ENCODE data around the gene KCNJ6. TPM values are rescaled to one million over a fixed set of nuclear protein-coding genes. Genes with fewer than 3 reads are reported as not detected.
A peak's percentile ranks its signal among the peaks of the same experiment; 100 is the strongest.

Gene KCNJ6
- total RNA-seq, 1 donor from 2014 or later, result 0.52 TPM

GRCh38 chr21:37619464-37619974 is 296.7 kb downstream of the KCNJ6 start:
- H3K27ac ChIP-seq (ENCODE audit: low read depth, low read length), result no peak overlapping the region
- H3K4me1 ChIP-seq (ENCODE audit: control insufficient read depth in 3 of 3, insufficient read depth in 3 of 3, low read length in 3 of 3), result peaks cover 10 to 12% (median 11%) of the 10 kb centered on the region in 3 donors
- no peaks in the 10 kb centered on the region for H3K27me3 ChIP-seq (ENCODE audit: control insufficient read depth in 3 of 3, insufficient read depth in 3 of 3, low read length in 3 of 3)
- H3K9me3 ChIP-seq (ENCODE audit: control insufficient read depth in 3 of 3, low read length in 3 of 3), result no peaks in the 10 kb centered on the region
- no peak overlapping the region for H3K9ac ChIP-seq (ENCODE audit: low read depth in 1 of 3, low read length in 3 of 3)
- no peaks in the 10 kb centered on the region for H3K36me3 ChIP-seq (ENCODE audit: control insufficient read depth in 3 of 3, insufficient read depth in 3 of 3, low read length in 3 of 3)
- H3K4me3 ChIP-seq (ENCODE audit: low read length in 3 of 3), result no peak overlapping the region

GRCh38 chr21:37618081-37618480 is 298.2 kb downstream of the KCNJ6 start:
- no peaks in the 10 kb centered on the region for H3K27me3 ChIP-seq (ENCODE audit: control insufficient read depth in 3 of 3, insufficient read depth in 3 of 3, low read length in 3 of 3)
- no peak overlapping the region for H3K9ac ChIP-seq (ENCODE audit: low read depth in 1 of 3, low read length in 3 of 3)
- H3K36me3 ChIP-seq (ENCODE audit: control insufficient read depth in 3 of 3, insufficient read depth in 3 of 3, low read length in 3 of 3), result no peaks in the 10 kb centered on the region
- peaks cover 0 to 2% (median 0%) of the 10 kb centered on the region in 3 donors for H3K9me3 ChIP-seq (ENCODE audit: control insufficient read depth in 3 of 3, low read length in 3 of 3)
- no peak overlapping the region for H3K27ac ChIP-seq (ENCODE audit: low read depth, low read length)
- peaks cover 6 to 7% (median 6%) of the 10 kb centered on the region in 3 donors for H3K4me1 ChIP-seq (ENCODE audit: control insufficient read depth in 3 of 3, insufficient read depth in 3 of 3, low read length in 3 of 3)
- no peak overlapping the region for H3K4me3 ChIP-seq (ENCODE audit: low read length in 3 of 3)

DNA sequence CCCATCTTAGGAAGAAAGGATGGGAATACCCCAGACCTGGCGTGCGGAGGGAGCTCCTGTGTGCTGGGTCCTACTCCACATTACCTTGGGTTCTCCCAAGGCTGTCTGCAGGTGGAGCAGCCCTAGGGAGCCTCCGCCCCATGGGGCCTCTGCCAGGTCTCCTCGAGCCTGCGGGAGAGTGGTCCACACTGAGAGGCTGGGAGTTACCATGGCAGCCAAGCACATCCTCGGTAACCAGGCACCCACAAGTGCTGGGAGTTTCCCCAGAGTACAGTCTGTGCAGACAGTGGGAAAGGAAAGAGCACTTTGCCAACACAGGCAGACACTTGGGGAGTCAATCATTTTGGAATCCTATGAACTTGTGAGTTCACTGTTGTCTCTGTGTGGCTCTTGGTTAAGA is 300.3 kb downstream of the KCNJ6 start:
- no peak overlapping the region for H3K9ac ChIP-seq (ENCODE audit: low read depth in 1 of 3, low read length in 3 of 3)
- no peak overlapping the region for H3K4me3 ChIP-seq (ENCODE audit: low read length in 3 of 3)
- H3K27me3 ChIP-seq (ENCODE audit: control insufficient read depth in 3 of 3, insufficient read depth in 3 of 3, low read length in 3 of 3), result no peaks in the 10 kb centered on the region
- no peak overlapping the region for H3K27ac ChIP-seq (ENCODE audit: low read depth, low read length)
- H3K9me3 ChIP-seq (ENCODE audit: control insufficient read depth in 3 of 3, low read length in 3 of 3), result peaks cover 0 to 2% (median 0%) of the 10 kb centered on the region in 3 donors
- H3K4me1 ChIP-seq (ENCODE audit: control insufficient read depth in 3 of 3, insufficient read depth in 3 of 3, low read length in 3 of 3), result no peaks in the 10 kb centered on the region
- H3K36me3 ChIP-seq (ENCODE audit: control insufficient read depth in 3 of 3, insufficient read depth in 3 of 3, low read length in 3 of 3), result no peaks in the 10 kb centered on the region

GRCh38 chr21:37614351-37614875 is 301.8 kb downstream of the KCNJ6 start:
- Histone ChIP-seq H3K4me1 (ENCODE audit: control insufficient read depth in 3 of 3, insufficient read depth in 3 of 3, low read length in 3 of 3) (no peaks in the 10 kb centered on the region), H3K27me3 (ENCODE audit: control insufficient read depth in 3 of 3, insufficient read depth in 3 of 3, low read length in 3 of 3) (no peaks in the 10 kb centered on the region), H3K9me3 (ENCODE audit: control insufficient read depth in 3 of 3, low read length in 3 of 3) (peaks cover 0 to 2% (median 0%) of the 10 kb centered on the region in 3 donors), H3K4me3 (ENCODE audit: low read length in 3 of 3) (no peak overlapping the region), H3K27ac (ENCODE audit: low read depth, low read length) (no peak overlapping the region), H3K36me3 (ENCODE audit: control insufficient read depth in 3 of 3, insufficient read depth in 3 of 3, low read length in 3 of 3) (no peaks in the 10 kb centered on the region), H3K9ac (ENCODE audit: low read depth in 1 of 3, low read length in 3 of 3) (no peak overlapping the region)

DNA sequence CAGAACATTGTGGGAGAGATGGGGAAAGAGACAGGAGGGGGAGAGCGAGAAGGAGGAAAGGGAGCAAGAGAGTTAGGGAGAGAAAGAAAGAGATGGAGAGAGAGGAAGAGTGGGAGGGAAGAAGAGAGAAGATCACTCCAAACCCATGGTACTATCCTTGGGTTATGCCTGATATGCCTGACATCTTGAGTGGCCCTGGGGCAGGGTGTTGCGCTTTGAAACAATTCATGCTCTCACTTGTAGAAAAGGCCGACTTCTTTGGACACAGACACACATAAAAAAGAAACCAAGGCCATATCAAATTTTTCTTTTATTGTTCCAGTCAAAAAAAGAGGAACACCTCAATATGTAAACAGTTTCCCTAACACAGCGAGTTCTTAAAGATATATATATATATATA is 309.2 kb downstream of the KCNJ6 start:
- no peak overlapping the region for H3K9ac ChIP-seq (ENCODE audit: low read depth in 1 of 3, low read length in 3 of 3)
- peak overlapping the region in 2 of 3 donors; percentile 34 to 41 for H3K4me3 ChIP-seq (ENCODE audit: low read length in 3 of 3)
- no peaks in the 10 kb centered on the region for H3K27me3 ChIP-seq (ENCODE audit: control insufficient read depth in 3 of 3, insufficient read depth in 3 of 3, low read length in 3 of 3)
- H3K4me1 ChIP-seq (ENCODE audit: control insufficient read depth in 3 of 3, insufficient read depth in 3 of 3, low read length in 3 of 3), result peaks cover 0 to 5% (median 0%) of the 10 kb centered on the region in 3 donors
- no peaks in the 10 kb centered on the region for H3K36me3 ChIP-seq (ENCODE audit: control insufficient read depth in 3 of 3, insufficient read depth in 3 of 3, low read length in 3 of 3)
- no peaks in the 10 kb centered on the region for H3K9me3 ChIP-seq (ENCODE audit: control insufficient read depth in 3 of 3, low read length in 3 of 3)
- H3K27ac ChIP-seq (ENCODE audit: low read depth, low read length), result no peak overlapping the region

DNA sequence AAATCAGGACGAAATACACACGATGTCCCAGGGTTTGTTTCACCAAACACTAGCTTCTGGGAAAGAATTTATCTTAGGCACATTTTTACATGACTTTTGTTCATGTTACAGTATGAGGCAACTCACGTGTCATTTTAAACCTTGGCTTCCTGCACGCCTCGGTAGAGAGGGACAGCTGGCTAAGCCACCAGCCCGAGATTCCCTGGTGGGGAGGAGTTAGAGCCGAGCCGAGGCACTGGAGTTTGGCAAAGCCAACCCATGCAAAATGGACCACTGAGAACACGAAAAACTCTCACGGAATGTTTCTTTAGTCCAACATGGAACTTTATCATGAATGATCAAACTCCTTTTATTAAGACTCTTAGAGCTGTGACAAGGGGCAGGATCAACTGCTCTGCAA is 309.7 kb downstream of the KCNJ6 start:
- H3K4me3 ChIP-seq (ENCODE audit: low read length in 3 of 3), result peak overlapping the region; percentile 34 to 46 (median 41)
- peaks cover 0 to 5% (median 0%) of the 10 kb centered on the region in 3 donors for H3K4me1 ChIP-seq (ENCODE audit: control insufficient read depth in 3 of 3, insufficient read depth in 3 of 3, low read length in 3 of 3)
- no peak overlapping the region for H3K9ac ChIP-seq (ENCODE audit: low read depth in 1 of 3, low read length in 3 of 3)
- no peak overlapping the region for H3K27ac ChIP-seq (ENCODE audit: low read depth, low read length)
- no peaks in the 10 kb centered on the region for H3K36me3 ChIP-seq (ENCODE audit: control insufficient read depth in 3 of 3, insufficient read depth in 3 of 3, low read length in 3 of 3)
- H3K27me3 ChIP-seq (ENCODE audit: control insufficient read depth in 3 of 3, insufficient read depth in 3 of 3, low read length in 3 of 3), result no peaks in the 10 kb centered on the region
- H3K9me3 ChIP-seq (ENCODE audit: control insufficient read depth in 3 of 3, low read length in 3 of 3), result no peaks in the 10 kb centered on the region

DNA sequence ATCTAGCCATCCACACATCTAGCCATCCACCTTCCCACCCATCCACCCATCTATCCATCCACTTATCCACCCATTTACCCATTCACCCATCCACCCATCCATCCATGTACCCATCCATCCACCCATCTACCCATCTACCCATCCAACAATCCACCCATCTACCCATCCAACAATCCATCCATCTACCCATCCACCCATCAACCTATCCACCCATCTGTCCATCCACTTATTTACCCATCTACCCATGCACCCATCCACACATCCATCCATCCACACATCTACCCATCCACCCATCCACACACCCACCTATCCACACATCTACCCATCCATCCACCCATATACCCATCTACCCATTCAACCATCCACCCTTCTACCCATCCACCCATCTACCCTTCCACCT is 311.3 kb downstream of the KCNJ6 start:
- Histone ChIP-seq H3K9ac (ENCODE audit: low read depth in 1 of 3, low read length in 3 of 3) (no peak overlapping the region), H3K4me3 (ENCODE audit: low read length in 3 of 3) (no peak overlapping the region), H3K36me3 (ENCODE audit: control insufficient read depth in 3 of 3, insufficient read depth in 3 of 3, low read length in 3 of 3) (no peaks in the 10 kb centered on the region), H3K27ac (ENCODE audit: low read depth, low read length) (no peak overlapping the region), H3K9me3 (ENCODE audit: control insufficient read depth in 3 of 3, low read length in 3 of 3) (no peaks in the 10 kb centered on the region), H3K4me1 (ENCODE audit: control insufficient read depth in 3 of 3, insufficient read depth in 3 of 3, low read length in 3 of 3) (peaks cover 0 to 5% (median 0%) of the 10 kb centered on the region in 3 donors), H3K27me3 (ENCODE audit: control insufficient read depth in 3 of 3, insufficient read depth in 3 of 3, low read length in 3 of 3) (no peaks in the 10 kb centered on the region)

- no peak overlapping the region for H3K27ac ChIP-seq (ENCODE audit: low read depth, low read length)
Observed at GRCh38 chr21:37603129-37603528, 313.1 kb downstream of the KCNJ6 start.

GRCh38 chr21:37601915-37602314 is 314.3 kb downstream of the KCNJ6 start:
- no peaks in the 10 kb centered on the region for H3K9me3 ChIP-seq (ENCODE audit: control insufficient read depth in 3 of 3, low read length in 3 of 3)
- no peak overlapping the region for H3K27ac ChIP-seq (ENCODE audit: low read depth, low read length)
- H3K27me3 ChIP-seq (ENCODE audit: control insufficient read depth in 3 of 3, insufficient read depth in 3 of 3, low read length in 3 of 3), result no peaks in the 10 kb centered on the region
- peaks cover 0 to 5% (median 0%) of the 10 kb centered on the region in 3 donors for H3K4me1 ChIP-seq (ENCODE audit: control insufficient read depth in 3 of 3, insufficient read depth in 3 of 3, low read length in 3 of 3)
- no peaks in the 10 kb centered on the region for H3K36me3 ChIP-seq (ENCODE audit: control insufficient read depth in 3 of 3, insufficient read depth in 3 of 3, low read length in 3 of 3)
- no peak overlapping the region for H3K4me3 ChIP-seq (ENCODE audit: low read length in 3 of 3)
- no peak overlapping the region for H3K9ac ChIP-seq (ENCODE audit: low read depth in 1 of 3, low read length in 3 of 3)

More at GRCh38 chr21:37603129-37603528, 313.1 kb downstream of the KCNJ6 start:
- H3K27me3 ChIP-seq (ENCODE audit: control insufficient read depth in 3 of 3, insufficient read depth in 3 of 3, low read length in 3 of 3), result no peaks in the 10 kb centered on the region
- no peaks in the 10 kb centered on the region for H3K36me3 ChIP-seq (ENCODE audit: control insufficient read depth in 3 of 3, insufficient read depth in 3 of 3, low read length in 3 of 3)
- H3K4me1 ChIP-seq (ENCODE audit: control insufficient read depth in 3 of 3, insufficient read depth in 3 of 3, low read length in 3 of 3), result peaks cover 0 to 5% (median 0%) of the 10 kb centered on the region in 3 donors
- no peak overlapping the region for H3K9ac ChIP-seq (ENCODE audit: low read depth in 1 of 3, low read length in 3 of 3)
- no peaks in the 10 kb centered on the region for H3K9me3 ChIP-seq (ENCODE audit: control insufficient read depth in 3 of 3, low read length in 3 of 3)
- H3K4me3 ChIP-seq (ENCODE audit: low read length in 3 of 3), result no peak overlapping the region

- H3K9me3 ChIP-seq (ENCODE audit: control insufficient read depth in 3 of 3, low read length in 3 of 3), result no peaks in the 10 kb centered on the region
Observed at GRCh38 chr21:37601027-37601426, 315.2 kb downstream of the KCNJ6 start.

More at GRCh38 chr21:37601027-37601426, 315.2 kb downstream of the KCNJ6 start:
- Histone ChIP-seq H3K4me3 (ENCODE audit: low read length in 3 of 3) (no peak overlapping the region), H3K36me3 (ENCODE audit: control insufficient read depth in 3 of 3, insufficient read depth in 3 of 3, low read length in 3 of 3) (no peaks in the 10 kb centered on the region), H3K9ac (ENCODE audit: low read depth in 1 of 3, low read length in 3 of 3) (no peak overlapping the region), H3K27ac (ENCODE audit: low read depth, low read length) (no peak overlapping the region), H3K4me1 (ENCODE audit: control insufficient read depth in 3 of 3, insufficient read depth in 3 of 3, low read length in 3 of 3) (no peaks in the 10 kb centered on the region), H3K27me3 (ENCODE audit: control insufficient read depth in 3 of 3, insufficient read depth in 3 of 3, low read length in 3 of 3) (peaks cover 0 to 2% (median 0%) of the 10 kb centered on the region in 3 donors)

Data from skeletal muscle tissue (tissue), 4 donors.